OCI-LY3 (cell line): ENCODE results near the gene GTF2A2.
A peak's percentile ranks its signal among the peaks of the same experiment; 100 is the strongest.

Source experiments
- H2AFZ ChIP-seq: fragments of 200-600, 300-600 bp; shearing (Covaris generic); 2 replicates; pipeline ENCODE4 v1.6.0; 2014; ENCODE audit warnings: antibody characterized with exemption, low read depth, low read length
- H3K27ac ChIP-seq: fragments of 200-600, 300-600 bp; sonication (generic); 2 replicates; pipeline ENCODE4 v1.5.1; 2014; ENCODE audit warnings: mild to moderate bottlenecking, low read length, moderate library complexity, mixed read lengths
- H3K27me3 ChIP-seq: fragments of 200-600, 300-600 bp; sonication (generic); 2 replicates; pipeline ENCODE4 v1.6.1; 2014; ENCODE audit warnings: low read depth, low read length, mixed read lengths
- H3K36me3 ChIP-seq: fragments of 200-600, 300-600 bp; sonication (generic); replicated peaks from 2 replicates; pipeline ENCODE3; 2014; ENCODE audit warnings: low read depth, low read length, mixed read lengths
- H3K4me1 ChIP-seq: fragments of 300-600, 200-600 bp; sonication (generic); 2 replicates; pipeline ENCODE4 v1.6.1; 2014; ENCODE audit warnings: low read length, mixed read lengths
- H3K4me2 ChIP-seq: fragments of 200-600, 300-600 bp; sonication (generic); 2 replicates; pipeline ENCODE4 v1.6.1; 2014; ENCODE audit warnings: low read length, mixed read lengths
- H3K4me3 ChIP-seq: fragments of 300-600, 200-600 bp; sonication (generic); 2 replicates; pipeline ENCODE4 v1.5.1; 2014; ENCODE audit warnings: antibody characterized with exemption, mild to moderate bottlenecking, low read length, moderate library complexity
- H3K79me2 ChIP-seq: fragments of 300-600, 200-600 bp; shearing (Covaris generic); 2 replicates; pipeline ENCODE4 v1.6.1; 2014; ENCODE audit warnings: mild to moderate bottlenecking, low read length, mixed read lengths
- H3K9ac ChIP-seq: fragments of 300-600, 200-600 bp; shearing (Covaris generic); 2 replicates; pipeline ENCODE4 v1.6.0; 2014; ENCODE audit warnings: mild to moderate bottlenecking, low read length, moderate library complexity
- H3K9me3 ChIP-seq: fragments of 200-600, 300-600 bp; shearing (Covaris generic); 2 replicates; pipeline ENCODE4 v1.6.1; 2014; ENCODE audit warnings: low read length, mixed read lengths; ENCODE audit not compliant: insufficient read depth
- H4K20me1 ChIP-seq: fragments of 200-600, 300-600 bp; sonication (generic); 2 replicates; pipeline ENCODE4 v1.6.1; 2016; ENCODE audit warnings: low read length, mixed read lengths; ENCODE audit not compliant: insufficient read depth
- EZH2phosphoT487 ChIP-seq: fragments of 200-600 bp; shearing (Covaris generic); IDR thresholded peaks from 2 replicates; pipeline ENCODE4 v1.6.1; 2018; ENCODE audit warnings: antibody characterized with exemption, mixed run types, low read depth
- TF ChIP-seq, protein P1 (sequence below): fragments of 200-600, 300-600 bp; sonication (generic); IDR thresholded peaks from 2 replicates; pipeline ENCODE4 v1.5.1; 2014; ENCODE audit warnings: antibody characterized with exemption, low read length, low read depth

GTF2A2 gene

GRCh38 chr15:59687836-59688235 lies 30.5 kb upstream of the GTF2A2 start:
- TF ChIP-seq EZH2phosphoT487, result no peak
- TF ChIP-seq, protein P1, sequence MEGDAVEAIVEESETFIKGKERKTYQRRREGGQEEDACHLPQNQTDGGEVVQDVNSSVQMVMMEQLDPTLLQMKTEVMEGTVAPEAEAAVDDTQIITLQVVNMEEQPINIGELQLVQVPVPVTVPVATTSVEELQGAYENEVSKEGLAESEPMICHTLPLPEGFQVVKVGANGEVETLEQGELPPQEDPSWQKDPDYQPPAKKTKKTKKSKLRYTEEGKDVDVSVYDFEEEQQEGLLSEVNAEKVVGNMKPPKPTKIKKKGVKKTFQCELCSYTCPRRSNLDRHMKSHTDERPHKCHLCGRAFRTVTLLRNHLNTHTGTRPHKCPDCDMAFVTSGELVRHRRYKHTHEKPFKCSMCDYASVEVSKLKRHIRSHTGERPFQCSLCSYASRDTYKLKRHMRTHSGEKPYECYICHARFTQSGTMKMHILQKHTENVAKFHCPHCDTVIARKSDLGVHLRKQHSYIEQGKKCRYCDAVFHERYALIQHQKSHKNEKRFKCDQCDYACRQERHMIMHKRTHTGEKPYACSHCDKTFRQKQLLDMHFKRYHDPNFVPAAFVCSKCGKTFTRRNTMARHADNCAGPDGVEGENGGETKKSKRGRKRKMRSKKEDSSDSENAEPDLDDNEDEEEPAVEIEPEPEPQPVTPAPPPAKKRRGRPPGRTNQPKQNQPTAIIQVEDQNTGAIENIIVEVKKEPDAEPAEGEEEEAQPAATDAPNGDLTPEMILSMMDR, result no peak
- peak overlapping the region; percentile 89 for H3K27ac ChIP-seq

DNA sequence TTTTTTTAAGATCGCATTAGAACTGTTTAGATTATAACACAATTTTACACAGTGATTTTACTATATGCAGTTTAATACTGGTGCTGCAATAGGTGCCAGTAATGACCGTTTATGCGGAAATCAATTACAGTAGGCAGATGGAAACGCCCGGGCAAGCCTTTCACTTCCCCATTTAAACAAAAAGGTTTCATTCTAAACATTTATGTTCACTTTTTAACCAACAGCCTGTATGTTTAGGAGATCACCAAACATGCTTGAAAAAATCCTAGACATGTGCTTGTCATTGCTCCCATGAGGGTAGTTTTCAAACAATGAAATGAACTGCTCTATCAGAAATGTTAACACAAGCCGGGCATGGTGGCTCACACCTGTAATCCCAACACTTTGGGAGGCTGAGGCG lies 29.1 kb upstream of the GTF2A2 start:
- peaks cover 43% of the 10 kb centered on the region for H4K20me1 ChIP-seq
- H3K9me3 ChIP-seq, result no peaks in the 10 kb centered on the region
- H3K9ac ChIP-seq, result peak overlapping the region; percentile 93
- H2AFZ ChIP-seq, result no peak overlapping the region
- H3K4me1 ChIP-seq, result peaks cover 35% of the 10 kb centered on the region
- H3K27ac ChIP-seq, result peak overlapping the region; percentile 89
- no peaks in the 10 kb centered on the region for H3K27me3 ChIP-seq
- peak overlapping the region; percentile 97 for H3K4me2 ChIP-seq
- peak overlapping the region; percentile 86 for H3K4me3 ChIP-seq
- H3K36me3 ChIP-seq, result peaks cover 26% of the 10 kb centered on the region
- peaks cover 76% of the 10 kb centered on the region for H3K79me2 ChIP-seq
- TF ChIP-seq EZH2phosphoT487, result no peak
- TF ChIP-seq, protein P1, result no peak

More at GRCh38 chr15:59687836-59688235, 30.5 kb upstream of the GTF2A2 start:
- H3K4me1 ChIP-seq, result peaks cover 36% of the 10 kb centered on the region
- no peaks in the 10 kb centered on the region for H3K27me3 ChIP-seq
- H3K36me3 ChIP-seq, result peaks cover 26% of the 10 kb centered on the region
- peaks cover 63% of the 10 kb centered on the region for H3K79me2 ChIP-seq
- peak overlapping the region; percentile 93 for H3K9ac ChIP-seq
- no peaks in the 10 kb centered on the region for H3K9me3 ChIP-seq
- peak overlapping the region; percentile 86 for H3K4me3 ChIP-seq
- H2AFZ ChIP-seq, result no peak overlapping the region
- H4K20me1 ChIP-seq, result peaks cover 41% of the 10 kb centered on the region
- H3K4me2 ChIP-seq, result peak overlapping the region; percentile 97

DNA sequence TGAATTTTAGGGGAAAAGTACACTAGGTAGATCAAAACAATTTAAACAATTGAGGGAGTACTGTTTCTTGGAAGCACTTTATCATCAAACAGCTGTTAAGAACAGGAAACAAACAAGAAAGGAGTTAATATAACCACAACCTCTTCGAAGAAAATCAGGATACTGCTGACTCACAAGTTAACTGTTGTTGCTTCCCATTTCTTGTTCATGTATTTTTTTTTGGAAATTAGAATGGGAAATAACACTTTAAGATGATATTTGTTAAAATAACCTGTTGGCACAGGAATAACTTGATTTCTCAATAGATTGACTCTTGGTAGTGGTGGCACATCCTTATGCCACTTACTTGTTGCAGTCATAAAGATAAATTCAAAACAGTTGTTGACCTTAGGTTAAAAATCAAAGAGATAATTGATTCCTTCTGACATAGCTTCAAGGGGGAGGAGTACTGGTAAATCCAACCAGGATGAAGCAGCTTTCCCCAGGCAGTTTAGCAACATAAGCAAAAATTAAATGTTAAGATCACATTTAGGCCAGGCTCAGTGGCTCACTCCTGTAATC lies 28.5 kb upstream of the GTF2A2 start:
- no peaks in the 10 kb centered on the region for H3K9me3 ChIP-seq
- no peaks in the 10 kb centered on the region for H3K27me3 ChIP-seq
- H3K27ac ChIP-seq, result peak overlapping the region; percentile 89
- H3K4me3 ChIP-seq, result peak overlapping the region; percentile 86
- TF ChIP-seq EZH2phosphoT487, result no peak
- TF ChIP-seq, protein P1, result no peak
- H3K4me1 ChIP-seq, result peaks cover 31% of the 10 kb centered on the region
- H3K4me2 ChIP-seq, result peak overlapping the region; percentile 97
- H4K20me1 ChIP-seq, result peaks cover 47% of the 10 kb centered on the region
- H2AFZ ChIP-seq, result no peak overlapping the region
- H3K36me3 ChIP-seq, result peaks cover 31% of the 10 kb centered on the region
- peaks cover 81% of the 10 kb centered on the region for H3K79me2 ChIP-seq
- H3K9ac ChIP-seq, result peak overlapping the region; percentile 93

GRCh38 chr15:59680870-59681269 lies 23.6 kb upstream of the GTF2A2 start:
- H3K4me3 ChIP-seq, result no peak overlapping the region
- no peaks in the 10 kb centered on the region for H3K9me3 ChIP-seq
- no peaks in the 10 kb centered on the region for H3K27me3 ChIP-seq
- no peak overlapping the region for H3K27ac ChIP-seq
- peaks cover 52% of the 10 kb centered on the region for H3K79me2 ChIP-seq
- no peak overlapping the region for H2AFZ ChIP-seq
- peaks cover 34% of the 10 kb centered on the region for H4K20me1 ChIP-seq
- no peak for TF ChIP-seq EZH2phosphoT487
- TF ChIP-seq, protein P1, result no peak
- H3K4me1 ChIP-seq, result peaks cover 6% of the 10 kb centered on the region
- H3K9ac ChIP-seq, result no peak overlapping the region
- peaks cover 59% of the 10 kb centered on the region for H3K36me3 ChIP-seq
- H3K4me2 ChIP-seq, result no peak overlapping the region
